Measurements from ENCODE around the gene PIAS4.

PIAS4 gene

DNA sequence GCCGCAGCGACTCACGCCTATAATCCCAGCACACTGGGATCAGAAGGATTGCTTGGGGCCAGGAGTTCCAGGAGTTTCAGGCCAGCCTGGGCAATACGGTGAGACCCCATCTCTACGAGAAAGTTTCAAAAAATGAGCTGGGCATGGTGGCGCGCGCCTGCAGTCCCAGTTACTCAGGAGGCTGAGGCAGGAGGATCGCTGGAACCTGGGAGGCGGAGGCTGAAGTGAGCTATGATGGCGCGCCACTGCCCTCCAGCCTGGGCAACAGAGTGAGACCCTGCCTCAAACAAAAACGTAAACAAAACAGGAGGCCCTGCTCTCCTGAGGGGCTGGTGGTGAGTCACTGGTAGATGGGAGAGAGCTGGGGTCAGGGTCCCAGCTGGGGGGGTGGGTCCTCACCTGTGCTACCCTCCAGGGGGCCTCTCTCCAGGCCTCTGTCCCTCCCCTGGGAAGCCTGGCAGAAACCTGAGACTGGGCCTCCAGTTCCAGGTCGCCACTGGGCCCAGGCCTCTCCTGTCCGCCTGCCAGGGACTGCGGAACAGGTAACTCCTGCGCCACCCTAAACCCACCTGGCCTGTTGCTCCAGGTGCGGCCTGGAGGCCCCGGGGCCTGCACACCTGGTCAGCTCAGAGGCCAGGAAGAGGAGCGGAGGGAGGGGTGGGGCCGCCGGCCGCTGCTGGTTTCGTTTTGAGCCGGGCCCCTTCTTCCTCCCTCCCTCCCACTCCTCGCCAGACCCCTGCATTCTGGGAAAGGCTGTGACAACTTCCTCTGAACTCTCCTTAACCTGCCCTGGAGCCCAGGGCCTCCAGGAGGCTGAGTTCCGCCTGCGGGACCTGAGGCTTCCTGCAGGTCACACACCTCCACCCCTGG lies 76.4 kb downstream of the PIAS4 start:
- Histone ChIP-seq H3K27me3 (ENCODE audit: insufficient read depth, poor library complexity, severe bottlenecking) (no peaks in the 10 kb centered on the region), H3K36me3 (ENCODE audit: low read depth) (no peaks in the 10 kb centered on the region), H3K27ac (ENCODE audit: poor library complexity, severe bottlenecking) (no peak overlapping the region), H3K4me1 (ENCODE audit: insufficient read depth, poor library complexity, severe bottlenecking) (no peaks in the 10 kb centered on the region), H3K9me3 (ENCODE audit: severe bottlenecking) (no peaks in the 10 kb centered on the region), H3K4me3 (ENCODE audit: severe bottlenecking) (no peak overlapping the region)
- no peak for TF ChIP-seq CTCF (IDR thresholded peaks at IDR 0.05; ENCODE audit: poor library complexity, severe bottlenecking)
- DNase-seq (ENCODE audit: low spot score) (no peak), ATAC-seq (ENCODE audit: low read depth) (peak; percentile 37; the same call in 2 of the 3 replicates)

GRCh38 chr19:4084547-4084877 lies 77.0 kb downstream of the PIAS4 start:
- no peak for ATAC-seq (ENCODE audit: low read depth)
- Histone ChIP-seq H3K9me3 (ENCODE audit: severe bottlenecking) (no peaks in the 10 kb centered on the region), H3K36me3 (ENCODE audit: low read depth) (no peaks in the 10 kb centered on the region), H3K27ac (ENCODE audit: poor library complexity, severe bottlenecking) (no peak overlapping the region), H3K4me1 (ENCODE audit: insufficient read depth, poor library complexity, severe bottlenecking) (no peaks in the 10 kb centered on the region), H3K27me3 (ENCODE audit: insufficient read depth, poor library complexity, severe bottlenecking) (no peaks in the 10 kb centered on the region), H3K4me3 (ENCODE audit: severe bottlenecking) (no peak overlapping the region)
- no peak for TF ChIP-seq CTCF (IDR thresholded peaks at IDR 0.05; ENCODE audit: poor library complexity, severe bottlenecking)
- no peak for DNase-seq (ENCODE audit: low spot score)

DNA sequence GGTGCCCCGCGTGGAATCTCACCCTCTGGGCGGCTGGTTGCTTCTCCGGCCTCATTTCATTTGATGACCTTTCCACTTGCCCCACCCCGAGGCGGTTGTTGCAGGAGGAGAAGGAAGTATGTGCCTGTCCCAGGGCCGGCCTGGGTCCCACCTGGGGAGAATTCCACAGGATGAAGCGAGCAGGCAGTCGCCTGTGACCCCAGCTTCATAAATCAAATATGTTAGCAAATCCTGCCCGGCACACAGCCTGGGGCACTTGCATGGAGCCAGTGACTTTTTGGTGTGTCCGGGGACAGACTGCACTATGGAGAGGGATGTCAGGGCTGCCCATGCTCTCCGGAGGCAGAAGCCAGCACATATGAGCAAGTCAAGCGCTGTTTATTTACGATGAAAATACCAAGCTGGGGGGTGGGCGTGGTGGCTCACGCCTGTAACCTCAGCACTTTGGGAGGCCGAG lies 78.9 kb downstream of the PIAS4 start:
- DNase-seq (ENCODE audit: low spot score) (no peak), ATAC-seq (ENCODE audit: low read depth) (no peak)
- H3K36me3 ChIP-seq (ENCODE audit: low read depth) = peaks cover 4% of the 10 kb centered on the region; the same call in 1 of the 2 replicates
- H3K9me3 ChIP-seq (ENCODE audit: severe bottlenecking) = no peaks in the 10 kb centered on the region
- no peaks in the 10 kb centered on the region for H3K27me3 ChIP-seq (ENCODE audit: insufficient read depth, poor library complexity, severe bottlenecking)
- H3K4me1 ChIP-seq (ENCODE audit: insufficient read depth, poor library complexity, severe bottlenecking) = no peaks in the 10 kb centered on the region
- TF ChIP-seq CTCF (IDR thresholded peaks at IDR 0.05; ENCODE audit: poor library complexity, severe bottlenecking) = no peak
- no peak overlapping the region for H3K4me3 ChIP-seq (ENCODE audit: severe bottlenecking)
- no peak overlapping the region for H3K27ac ChIP-seq (ENCODE audit: poor library complexity, severe bottlenecking)

- Histone ChIP-seq H3K4me1 (ENCODE audit: insufficient read depth, poor library complexity, severe bottlenecking) (no peaks in the 10 kb centered on the region), H3K27ac (ENCODE audit: poor library complexity, severe bottlenecking) (no peak overlapping the region), H3K9me3 (ENCODE audit: severe bottlenecking) (no peaks in the 10 kb centered on the region), H3K4me3 (ENCODE audit: severe bottlenecking) (no peak overlapping the region), H3K27me3 (ENCODE audit: insufficient read depth, poor library complexity, severe bottlenecking) (no peaks in the 10 kb centered on the region), H3K36me3 (ENCODE audit: low read depth) (peaks cover 4% of the 10 kb centered on the region; the same call in 1 of the 2 replicates)
- ATAC-seq (ENCODE audit: low read depth) = no peak
- no peak for DNase-seq (ENCODE audit: low spot score)
- no peak for TF ChIP-seq CTCF (IDR thresholded peaks at IDR 0.05; ENCODE audit: poor library complexity, severe bottlenecking)
Observed at GRCh38 chr19:4087787-4088679, 80.5 kb downstream of the PIAS4 start.

Measured in RWPE2 (cell line).